HG03565 (cell line): ENCODE data around the gene ZBTB12.
"Not testable (repeated sequence)": the region's sequence is repeated elsewhere in the genome, so short reads cannot be mapped to it uniquely, and the experiment has no call there.

ENCODE experiments used
- ATAC-seq: cut with Tn5 transposase; IDR thresholded peaks from one replicate; pipeline ENCODE4 v1.9.1; 2021; ENCODE audit warnings: mild to moderate bottlenecking, moderate library complexity; ENCODE audit not compliant: unreplicated experiment

ZBTB12 gene

GRCh38 chr6:31851980-31852718 lies 49.7 kb downstream of the ZBTB12 start:
- ATAC-seq: not testable (repeated sequence)

- no peak for ATAC-seq
Observed at GRCh38 chr6:31851485-31851832, 50.4 kb downstream of the ZBTB12 start.

DNA sequence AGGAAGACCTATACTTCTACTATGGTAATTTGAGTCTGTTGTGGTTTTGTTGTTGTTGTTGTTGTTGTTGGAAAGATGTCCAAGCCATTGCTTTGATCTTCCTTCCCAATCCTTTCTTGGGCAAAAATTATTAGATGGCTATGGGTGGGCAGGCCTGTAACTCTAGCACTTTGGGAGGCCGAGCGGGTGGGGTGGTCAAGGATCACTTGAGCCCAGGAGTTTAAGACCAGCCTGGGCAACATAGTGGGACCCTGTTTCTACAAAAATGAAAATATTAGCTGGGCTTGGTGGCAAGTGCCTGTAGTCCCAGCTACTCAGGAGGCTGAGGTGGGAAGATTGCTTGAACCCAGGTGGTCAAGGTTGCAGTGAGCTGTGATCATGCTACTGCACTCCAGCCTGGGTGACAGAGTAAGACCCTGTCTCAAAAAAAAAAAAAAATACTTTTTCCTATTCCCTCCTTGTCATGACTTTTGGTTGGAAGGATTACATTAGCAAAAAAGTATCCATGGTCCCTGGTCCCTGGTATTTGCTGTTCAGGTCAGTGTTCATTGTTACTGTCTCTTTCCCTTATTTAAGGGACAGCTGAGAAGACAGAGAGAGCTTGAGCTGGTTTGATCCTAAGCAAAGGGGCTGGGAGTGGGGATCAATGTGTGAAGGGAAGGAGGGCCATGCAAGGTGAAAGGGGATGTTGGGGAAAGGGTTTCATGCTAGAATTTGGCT lies 51.0 kb downstream of the ZBTB12 start:
- ATAC-seq: no peak
